Ishikawa (cell line): Measurements from ENCODE around the gene HES1.
A peak's percentile ranks its signal among the peaks of the same experiment; 100 is the strongest.

Source experiments
- CEBPB ChIP-seq: IDR thresholded peaks from 2 replicates; pipeline ENCODE4 v1.6.1; 2012
- CREB1 ChIP-seq: IDR thresholded peaks from 2 replicates; pipeline ENCODE4 v1.6.1; 2012; ENCODE audit warnings: low read depth
- EGR1 ChIP-seq: IDR thresholded peaks from 2 replicates; pipeline ENCODE4 v1.6.1; 2012
- EP300 ChIP-seq: IDR thresholded peaks from 2 replicates; pipeline ENCODE4 v1.6.1; 2012; ENCODE audit warnings: borderline replicate concordance
- FOXM1 ChIP-seq: IDR thresholded peaks from 2 replicates; pipeline ENCODE4 v1.6.1; 2012; ENCODE audit warnings: low read depth, borderline replicate concordance
- MAX ChIP-seq: IDR thresholded peaks from 2 replicates; pipeline ENCODE4 v1.6.1; 2012
- NFIC ChIP-seq: IDR thresholded peaks from 2 replicates; pipeline ENCODE4 v1.6.1; 2012
- RAD21 ChIP-seq: IDR thresholded peaks from 2 replicates; pipeline ENCODE4 v1.6.1; 2012; ENCODE audit warnings: low read depth
- REST ChIP-seq: IDR thresholded peaks from 2 replicates; pipeline ENCODE4 v1.6.1; 2012; ENCODE audit warnings: low read depth, mild to moderate bottlenecking
- TAF1 ChIP-seq: IDR thresholded peaks from 2 replicates; pipeline ENCODE4 v1.6.1; 2012; ENCODE audit warnings: low read depth, mild to moderate bottlenecking
- TCF12 ChIP-seq: IDR thresholded peaks from 2 replicates; pipeline ENCODE4 v1.6.1; 2012; ENCODE audit warnings: low read depth
- TEAD4 ChIP-seq: IDR thresholded peaks from 2 replicates; pipeline ENCODE4 v1.6.1; 2012
- USF1 ChIP-seq: IDR thresholded peaks from 2 replicates; pipeline ENCODE4 v1.6.1; 2012
- YY1 ChIP-seq: IDR thresholded peaks from 2 replicates; pipeline ENCODE4 v1.6.1; 2012; ENCODE audit warnings: low read depth
- ZBTB7A ChIP-seq: IDR thresholded peaks from 2 replicates; pipeline ENCODE4 v1.6.1; 2012; ENCODE audit warnings: low read depth

Gene HES1

GRCh38 chr3:194121891-194122631, 13.9 kb upstream of the HES1 start:
- TF ChIP-seq MAX (no peak), FOXM1 (no peak), REST (no peak), CREB1 (no peak), EGR1 (no peak), RAD21 (no peak), ZBTB7A (no peak), TAF1 (no peak), EP300 (no peak), NFIC (no peak), CEBPB (no peak), YY1 (no peak), TCF12 (no peak), TEAD4 (no peak)

- TF ChIP-seq TEAD4 (no peak), RAD21 (no peak), TAF1 (no peak), ZBTB7A (no peak), CREB1 (no peak), TCF12 (no peak), NFIC (no peak), MAX (no peak)
Measured at GRCh38 chr3:194123726-194124125, 12.2 kb upstream of the HES1 start.

GRCh38 chr3:194124193-194124592, 11.8 kb upstream of the HES1 start:
- TF ChIP-seq USF1 (no peak), FOXM1 (no peak), REST (no peak), TCF12 (no peak)

- TF ChIP-seq TCF12 (peak; percentile 49; the same call in 1 of the 2 replicates), USF1 (no peak), EP300 (no peak), NFIC (peak; percentile 47; the same call in 1 of the 2 replicates)
Measured at GRCh38 chr3:194125442-194125841, 10.5 kb upstream of the HES1 start.

GRCh38 chr3:194126790-194127189, 9.2 kb upstream of the HES1 start:
- TF ChIP-seq USF1 = no peak
- no peak for TF ChIP-seq YY1
- TF ChIP-seq CREB1 = no peak
- TF ChIP-seq CEBPB = no peak
- no peak for TF ChIP-seq ZBTB7A

- TF ChIP-seq FOXM1 (no peak), RAD21 (peak; percentile 9; the same call in 1 of the 2 replicates)
Measured at GRCh38 chr3:194128202-194128918, 7.6 kb upstream of the HES1 start.
